Activated CD4-positive, CD25-positive, alpha-beta regulatory T cell treated with anti-CD3 and anti-CD28 coated beads, Interleukin-2, amount 50 U/mL, for 16 hours (primary cell): ENCODE data around the gene CAMK1D.
"Not testable (repeated sequence)": the region's sequence is repeated elsewhere in the genome, so short reads cannot be mapped to it uniquely, and the experiment has no call there.

ENCODE experiments used
- DNase-seq: peaks from one replicate; pipeline ENCODE4 v3.0.0-alpha.2; 2020; ENCODE audit warnings: low read depth, low spot score

CAMK1D gene

DNA sequence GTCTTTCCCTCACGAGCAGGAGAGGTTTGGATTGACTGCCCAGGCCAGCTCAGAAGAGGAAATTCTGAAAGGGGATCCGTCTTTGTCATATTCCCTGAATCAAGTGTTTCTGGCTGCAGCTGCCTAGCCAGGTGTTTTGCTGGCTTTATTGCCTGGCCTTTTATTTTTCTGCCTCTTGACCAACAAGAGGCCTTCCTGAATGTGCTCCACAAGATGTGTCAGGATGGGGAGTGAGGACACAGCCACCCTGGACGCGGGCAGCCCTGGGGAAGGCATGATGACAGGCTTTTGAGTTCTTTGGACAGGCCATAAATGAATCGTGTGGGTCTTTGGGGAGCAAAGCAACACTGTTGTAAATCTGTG is 163.6 kb downstream of the CAMK1D start:
- DNase-seq = no peak

DNA sequence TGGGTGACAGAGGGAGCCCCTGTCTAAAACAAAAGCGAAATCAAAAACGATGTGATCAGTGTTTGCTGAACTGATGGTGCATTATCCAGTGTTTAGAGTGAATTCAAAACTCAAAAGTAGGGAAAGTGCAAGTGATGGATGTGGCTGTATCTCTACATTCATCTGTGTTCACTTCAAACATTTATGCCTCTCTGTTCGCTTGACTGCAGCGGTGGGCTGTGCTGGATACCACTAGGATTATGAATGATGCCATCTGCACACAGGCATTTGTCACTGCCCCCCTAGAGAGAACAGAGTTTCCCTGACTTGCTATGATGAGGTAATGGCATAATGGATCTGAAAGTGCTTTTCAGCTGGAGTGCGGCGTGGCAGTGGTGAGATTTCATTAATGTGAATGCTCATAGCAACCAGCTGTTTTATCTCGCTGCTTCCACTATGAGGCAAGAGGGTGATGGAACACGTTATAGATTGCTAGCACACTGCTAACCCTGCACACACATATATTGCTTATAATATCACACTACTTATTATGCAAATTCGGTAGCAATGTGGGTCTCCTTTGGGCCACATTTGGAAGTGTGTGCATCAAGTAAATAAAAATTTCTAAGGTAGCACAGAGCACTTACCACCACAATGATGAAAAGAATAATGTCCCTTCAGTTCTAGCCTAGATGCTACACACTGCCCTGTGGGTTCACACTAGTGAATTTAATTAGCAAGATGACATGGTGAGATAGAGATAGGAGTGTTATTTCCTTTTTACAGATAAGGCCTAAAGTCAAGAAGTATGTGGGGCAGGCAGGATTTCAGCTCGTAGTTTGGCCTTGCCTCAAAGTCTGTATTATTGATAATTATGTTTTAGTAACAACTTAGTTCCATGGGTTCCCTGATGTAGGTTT is 164.7 kb downstream of the CAMK1D start:
- no peak for DNase-seq

DNA sequence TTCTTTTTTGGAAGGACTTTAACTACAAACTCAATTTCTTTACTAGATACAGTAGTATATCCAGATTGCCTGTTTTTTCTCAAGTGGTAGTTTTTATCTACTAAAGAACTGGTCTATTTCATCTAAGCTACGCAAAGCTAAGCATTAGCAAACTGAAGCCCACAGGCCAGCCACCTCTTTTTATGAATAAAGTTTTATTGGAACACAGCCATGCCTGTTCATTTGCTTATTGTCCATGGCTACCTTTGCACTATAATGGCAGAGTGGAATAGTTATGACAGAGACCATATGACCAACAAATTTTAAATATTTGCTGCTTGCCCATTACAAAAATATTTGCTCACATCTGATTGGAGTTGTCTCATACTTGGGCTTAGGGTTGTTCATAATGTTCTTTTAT is 168.7 kb downstream of the CAMK1D start:
- DNase-seq = no peak

DNA sequence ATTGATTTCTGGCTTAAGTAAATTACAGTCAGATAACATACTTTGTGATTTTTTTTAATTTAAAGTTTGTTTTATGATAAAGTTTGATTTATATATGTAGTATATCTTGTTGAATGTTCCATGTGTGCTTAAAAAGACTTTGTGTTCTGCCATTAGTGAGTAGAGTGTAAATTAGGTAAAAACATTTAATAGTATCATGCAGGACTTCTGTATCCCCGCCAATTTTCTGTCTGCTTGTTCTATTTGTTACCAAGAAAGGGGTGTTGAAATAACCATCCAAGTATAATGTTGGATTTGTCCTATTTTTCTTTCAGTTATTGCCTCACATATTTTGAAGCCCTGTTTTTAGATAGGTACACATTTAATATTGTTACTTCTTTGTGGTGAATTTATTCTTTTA is 172.1 kb downstream of the CAMK1D start:
- no peak for DNase-seq

DNA sequence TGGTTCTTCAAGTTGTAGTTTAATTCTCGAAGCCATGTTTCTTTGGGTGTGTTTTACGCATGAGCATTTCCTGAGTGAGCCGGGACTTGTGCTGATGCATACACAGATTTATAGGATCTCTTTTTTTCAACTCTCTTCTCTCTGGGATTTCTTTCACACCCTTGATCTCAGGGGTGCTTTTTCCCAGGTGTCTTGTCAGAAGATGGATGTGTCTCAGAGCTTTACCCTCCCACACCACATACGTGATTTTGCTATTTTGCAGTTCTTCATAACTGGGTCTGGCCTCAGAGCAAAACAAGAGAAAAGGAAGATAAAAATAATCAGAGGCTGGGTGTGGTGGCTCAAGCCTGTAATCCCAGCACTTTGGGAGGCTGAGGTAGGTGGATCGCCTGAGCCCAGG is 177.0 kb downstream of the CAMK1D start:
- DNase-seq = no peak

DNA sequence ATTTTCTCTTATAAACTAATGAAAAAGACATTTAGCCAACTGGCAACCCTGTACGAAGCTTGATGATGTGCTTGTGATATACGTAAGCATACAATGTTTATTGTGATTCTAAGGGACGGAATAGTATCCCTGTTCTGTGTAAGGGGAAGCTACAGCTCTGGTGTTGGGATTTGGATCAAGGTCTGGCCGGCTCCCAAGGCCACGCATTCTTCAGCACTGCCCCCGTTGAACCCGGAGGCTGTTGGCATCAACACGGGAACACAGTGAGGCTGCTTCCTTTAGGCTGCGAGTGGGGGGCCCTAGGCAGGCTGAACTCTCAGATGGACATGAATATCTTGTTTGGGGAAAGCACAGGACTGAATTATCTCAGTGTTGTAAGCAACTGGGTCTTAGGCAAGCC is 180.6 kb downstream of the CAMK1D start:
- no peak for DNase-seq

DNA sequence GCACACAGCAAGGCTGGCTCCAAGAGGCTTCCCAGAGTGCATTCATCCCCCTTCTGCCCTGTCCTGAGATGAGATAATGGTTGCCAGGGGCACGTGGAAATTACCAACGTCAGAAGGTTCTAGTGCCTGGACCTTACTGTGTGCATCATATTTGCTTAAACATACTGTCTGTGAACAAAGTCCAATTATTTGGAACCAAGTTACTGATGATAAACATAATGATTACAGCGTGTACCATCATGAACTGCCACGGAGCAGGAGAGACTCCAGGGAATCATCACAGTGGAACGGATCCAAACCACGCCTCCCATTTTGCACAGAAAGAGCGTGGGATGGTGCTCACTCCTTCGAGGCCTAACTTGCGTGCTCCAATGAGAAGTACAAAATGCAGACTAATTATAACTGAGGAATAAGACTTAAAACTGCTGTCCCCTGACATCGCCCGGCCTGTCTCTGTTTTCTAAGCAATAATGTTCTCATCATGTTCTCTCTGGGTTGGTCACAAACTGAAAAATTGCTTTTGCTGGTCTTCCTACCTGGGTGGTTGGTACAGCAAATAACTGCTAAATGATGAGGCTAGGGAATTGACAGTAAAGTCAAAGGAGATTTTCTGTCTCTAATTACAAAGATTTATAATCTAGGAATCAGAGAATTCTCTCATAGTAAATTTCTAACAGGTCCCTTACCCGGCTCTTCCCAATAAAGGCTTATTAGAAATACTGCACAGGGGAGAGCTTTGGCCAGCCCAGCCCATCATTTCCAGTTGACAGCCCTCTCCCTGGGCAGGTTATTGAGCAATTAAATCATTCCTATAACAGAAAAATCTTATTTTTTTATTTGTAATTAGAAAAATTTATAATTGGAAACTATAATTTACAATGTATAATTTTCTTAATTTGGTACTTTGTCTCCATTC is 182.2 kb downstream of the CAMK1D start:
- no peak for DNase-seq

DNA sequence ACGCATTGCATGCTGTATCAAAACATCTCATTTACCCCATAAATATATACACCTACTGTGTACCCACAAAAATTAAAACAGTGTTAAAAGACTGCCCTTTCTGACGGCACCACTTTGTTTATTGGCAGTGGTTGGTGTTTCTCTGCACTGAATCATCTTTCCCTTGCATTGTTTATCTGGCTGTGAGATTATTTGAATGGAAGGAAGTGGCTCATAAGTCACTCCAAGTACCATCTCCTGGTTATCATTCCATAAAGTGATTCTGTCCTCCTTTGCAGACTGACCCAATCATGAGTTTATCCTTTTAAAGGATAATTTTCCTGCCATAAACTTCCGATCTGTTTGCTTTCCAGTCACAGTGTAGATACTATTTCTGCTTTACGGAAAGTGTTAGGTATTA is 183.8 kb downstream of the CAMK1D start:
- DNase-seq = no peak

DNA sequence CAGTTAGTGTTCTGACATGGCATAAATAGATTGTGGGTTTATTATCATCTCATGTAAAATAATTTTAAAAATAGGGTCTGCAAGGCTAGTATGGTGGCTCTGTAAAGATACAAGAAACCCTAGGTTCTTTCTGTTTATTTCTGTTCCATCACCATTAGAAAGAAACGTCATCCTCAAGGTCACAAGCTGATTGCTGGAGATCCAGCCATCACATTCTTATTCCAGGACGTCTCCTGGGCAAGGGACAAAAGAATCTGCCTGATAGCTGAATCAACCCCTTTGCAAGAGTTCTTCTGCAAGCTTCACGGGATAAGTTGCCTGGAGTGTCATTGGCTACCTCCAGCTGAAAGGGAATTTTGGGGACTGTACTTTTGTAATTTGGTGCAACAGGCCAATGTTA is 184.4 kb downstream of the CAMK1D start:
- no peak for DNase-seq

DNA sequence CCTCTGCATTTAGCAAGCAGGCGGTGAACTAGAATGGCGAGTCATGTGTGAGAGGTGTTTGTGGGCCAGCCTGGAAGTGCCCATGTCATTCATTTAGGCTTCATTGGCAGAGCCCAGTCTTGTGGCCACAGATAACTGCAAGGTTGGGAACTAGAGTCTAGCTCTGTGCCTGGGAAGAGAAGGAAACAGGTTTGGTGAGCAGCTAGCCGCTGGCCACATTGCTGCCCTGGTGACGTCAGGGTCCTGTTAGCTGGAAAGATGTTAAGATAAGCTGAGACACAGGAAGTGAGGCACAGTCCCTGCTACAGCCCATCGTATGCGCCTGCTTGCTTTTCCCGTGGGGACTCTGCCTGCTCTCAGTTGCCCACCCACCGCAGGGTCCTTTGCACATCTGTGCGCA is 185.5 kb downstream of the CAMK1D start:
- no peak for DNase-seq

DNA sequence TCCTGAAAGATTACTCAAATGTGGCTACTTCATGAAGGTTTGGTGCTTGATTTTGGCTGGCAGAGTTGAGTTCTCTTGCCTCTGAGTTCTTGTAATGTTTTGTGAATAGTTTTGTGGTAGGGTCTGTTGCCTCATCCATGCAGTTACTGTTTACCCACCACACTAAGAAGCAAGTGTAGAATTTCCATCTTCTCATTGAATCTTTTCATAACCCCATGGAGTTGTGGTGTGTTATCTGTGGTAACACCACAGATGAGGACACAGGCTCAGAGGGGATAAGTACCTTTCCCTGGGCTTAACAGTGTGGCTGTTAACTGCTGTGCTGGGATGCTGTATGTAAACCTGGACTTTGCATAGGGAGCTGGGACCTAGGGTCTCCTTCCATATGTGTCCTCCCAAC is 186.3 kb downstream of the CAMK1D start:
- no peak for DNase-seq

DNA sequence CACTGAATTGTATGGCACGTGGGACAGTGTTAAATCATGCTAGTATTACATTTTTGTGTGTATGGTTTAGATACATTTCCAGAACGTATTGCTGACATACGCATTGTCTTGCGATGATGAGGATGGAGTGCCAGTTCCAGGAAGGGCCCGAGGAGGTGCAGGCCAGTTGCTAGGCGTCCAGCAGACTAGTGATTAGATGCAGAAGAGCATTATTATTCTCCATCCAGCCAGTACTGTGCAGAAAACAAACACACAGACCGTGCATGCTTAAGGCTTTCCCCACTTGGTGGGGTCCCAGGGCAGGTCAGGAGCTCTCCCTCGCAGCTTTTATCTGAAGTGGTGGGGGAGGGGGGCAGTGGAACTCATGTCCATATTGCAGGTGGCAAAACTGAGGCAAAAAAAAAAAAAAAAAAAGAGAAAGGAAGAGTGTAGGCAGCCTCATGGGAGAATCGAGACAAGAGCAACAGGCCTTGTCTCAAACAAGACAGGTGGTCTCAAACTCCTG is 189.2 kb downstream of the CAMK1D start:
- DNase-seq = no peak

DNA sequence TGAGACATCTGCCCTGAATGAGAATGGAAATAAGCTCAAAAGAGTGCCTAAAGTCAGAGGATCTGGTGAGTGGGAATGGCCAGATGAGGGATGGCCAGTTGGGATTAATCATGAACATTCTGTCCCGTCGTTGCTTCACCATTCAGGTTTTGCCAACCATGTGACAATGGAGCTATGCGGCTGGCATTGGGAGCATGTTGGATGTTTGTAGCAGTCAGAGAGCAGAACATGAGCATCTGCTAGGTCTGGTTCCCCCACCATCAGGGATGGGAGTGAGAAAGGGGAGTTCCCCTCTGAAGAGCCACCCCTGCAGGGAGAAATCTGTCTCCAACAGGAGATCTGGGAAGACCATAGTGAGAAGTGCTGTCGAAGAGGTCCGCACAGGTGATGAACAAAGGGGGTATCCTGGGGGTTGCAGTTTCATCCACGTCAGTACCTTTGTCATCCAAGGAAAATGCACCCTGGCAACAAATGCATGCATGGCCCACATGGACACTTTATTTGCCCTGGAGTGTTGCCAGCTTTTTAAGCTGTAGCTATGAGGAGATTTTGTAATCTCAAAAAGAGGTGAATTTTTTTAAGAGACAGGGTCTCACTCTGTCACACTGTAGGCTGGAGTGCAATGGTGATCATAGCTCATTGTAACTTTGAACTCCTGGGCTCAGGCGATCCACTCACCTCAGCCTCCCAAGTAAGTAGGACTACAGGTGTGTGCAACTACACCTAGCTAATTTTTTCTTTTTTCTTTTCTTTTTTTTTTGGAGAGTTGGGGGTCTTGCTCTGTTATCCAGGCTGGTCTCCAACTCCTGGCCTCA is 190.2 kb downstream of the CAMK1D start:
- no peak for DNase-seq

DNA sequence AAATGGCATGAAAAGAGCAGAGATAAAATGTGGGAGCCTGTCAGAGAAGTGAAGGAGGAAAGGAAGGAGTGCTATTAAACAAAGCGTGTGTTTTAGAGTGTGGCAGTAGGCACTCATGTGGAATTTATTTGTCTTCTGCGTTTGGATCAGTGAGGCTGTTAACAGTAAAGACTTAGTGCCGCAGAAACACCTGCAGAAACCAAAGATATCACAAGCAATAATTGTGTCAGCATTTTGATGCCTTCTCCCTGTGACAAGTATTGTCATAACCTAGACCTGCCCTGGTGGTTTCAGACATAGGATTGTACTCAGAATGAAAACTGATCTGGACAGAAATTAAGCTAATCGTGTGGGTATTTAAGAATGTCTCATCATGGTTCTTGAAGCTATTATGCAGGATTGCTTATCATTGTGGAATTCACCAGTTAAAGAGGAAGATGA is 191.0 kb downstream of the CAMK1D start:
- no peak for DNase-seq

DNA sequence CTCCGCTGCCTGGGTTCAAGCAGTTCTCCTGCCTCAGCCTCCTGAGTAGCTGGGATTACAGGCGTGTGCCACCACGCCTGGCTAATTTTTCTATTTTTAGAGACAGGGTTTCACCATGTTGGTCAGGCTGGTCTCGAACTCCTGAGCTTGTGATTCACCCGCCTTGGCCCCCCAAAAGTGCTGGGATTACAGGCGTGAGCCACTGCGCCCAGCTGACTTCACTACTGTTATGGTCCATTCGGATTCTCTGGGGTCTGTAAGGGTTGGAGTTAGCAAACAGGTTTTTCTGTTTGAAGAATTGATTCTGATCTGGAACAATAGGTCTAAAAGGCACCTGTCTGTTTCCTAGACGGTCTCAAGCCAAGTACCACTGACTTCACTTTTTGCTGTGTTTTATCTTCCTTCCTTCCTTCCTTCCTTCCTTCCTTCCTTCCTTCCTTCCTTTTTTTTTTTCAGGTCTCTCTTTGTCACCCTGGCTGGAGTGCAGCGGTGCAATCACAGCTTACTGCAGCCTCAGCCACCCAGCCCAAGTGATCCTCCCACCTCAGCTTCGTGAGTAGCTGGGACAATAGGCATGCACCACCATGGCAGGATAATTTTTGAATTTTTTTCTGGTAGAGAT is 192.2 kb downstream of the CAMK1D start:
- DNase-seq = no peak

DNA sequence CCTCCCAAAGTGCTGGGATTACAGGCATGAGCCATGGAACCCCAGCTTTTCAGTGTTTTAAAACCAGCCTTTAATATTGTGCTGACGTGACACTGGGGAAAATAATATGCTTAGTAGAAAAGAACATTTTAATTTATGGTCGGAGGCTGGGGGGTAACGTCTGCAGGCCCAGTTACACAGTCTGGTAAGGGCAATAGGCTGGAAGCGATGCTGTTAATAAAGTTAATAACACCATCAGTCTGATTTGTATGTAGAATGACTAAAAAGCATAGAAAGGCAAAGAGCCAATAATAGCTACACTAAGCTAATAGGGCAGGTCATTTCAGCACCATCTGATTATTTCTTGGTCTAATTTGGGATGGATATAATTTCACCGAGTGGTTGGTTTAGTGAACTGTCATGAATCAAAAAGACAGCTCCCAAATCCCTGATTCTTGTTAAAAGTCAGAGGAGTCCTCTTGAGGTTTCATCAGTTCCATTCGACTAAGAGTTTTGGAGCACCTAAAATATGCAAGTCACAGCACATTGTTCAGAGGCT is 192.9 kb downstream of the CAMK1D start:
- DNase-seq = no peak

DNA sequence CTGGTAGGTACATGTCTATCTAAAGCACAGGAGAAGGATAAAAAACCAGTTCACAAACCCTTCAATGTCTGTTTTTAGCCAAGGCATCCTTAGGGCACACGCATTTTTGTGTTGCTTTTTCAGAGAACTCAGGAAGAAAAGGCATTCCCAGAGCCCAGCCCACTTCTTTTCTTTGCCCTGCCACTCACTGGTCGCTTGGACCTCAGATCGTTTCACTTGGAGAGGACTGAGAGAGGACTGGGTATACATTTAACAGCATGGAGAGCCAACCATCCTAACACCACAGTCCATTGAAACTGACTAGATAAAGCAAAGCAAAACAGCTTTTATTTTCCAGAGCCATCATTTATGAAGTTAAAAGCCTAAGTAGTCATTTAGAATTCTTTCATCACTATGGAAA is 194.2 kb downstream of the CAMK1D start:
- no peak for DNase-seq

DNA sequence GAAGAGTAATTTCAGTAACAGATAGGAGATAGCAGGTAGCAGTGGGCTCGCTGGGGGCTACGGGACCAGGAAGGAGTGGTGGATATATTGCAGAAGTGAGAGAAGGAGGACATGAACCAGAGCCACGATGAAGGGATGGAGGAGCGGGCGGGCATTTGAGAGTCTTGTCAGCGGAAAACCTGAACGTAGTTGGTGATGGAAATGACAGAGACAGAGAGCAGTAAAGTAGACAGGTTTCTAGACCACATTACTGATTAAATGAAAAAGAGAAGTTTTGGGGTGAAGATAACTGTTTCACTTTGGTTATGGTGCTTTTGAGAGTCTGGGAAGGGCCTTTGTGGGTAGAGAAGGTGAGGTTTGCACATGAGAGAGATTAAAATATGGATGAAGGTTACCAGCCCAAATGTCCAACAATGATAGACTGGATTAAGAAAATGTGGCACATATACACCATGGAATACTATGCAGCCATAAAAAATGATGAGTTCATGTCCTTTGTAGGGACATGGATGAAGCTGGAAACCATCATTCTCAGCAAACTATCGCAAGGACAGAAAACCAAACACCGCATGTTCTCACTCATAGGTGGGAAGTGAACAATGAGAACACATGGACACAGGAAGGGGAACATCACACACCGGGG is 196.9 kb downstream of the CAMK1D start:
- DNase-seq = not testable (repeated sequence)

DNA sequence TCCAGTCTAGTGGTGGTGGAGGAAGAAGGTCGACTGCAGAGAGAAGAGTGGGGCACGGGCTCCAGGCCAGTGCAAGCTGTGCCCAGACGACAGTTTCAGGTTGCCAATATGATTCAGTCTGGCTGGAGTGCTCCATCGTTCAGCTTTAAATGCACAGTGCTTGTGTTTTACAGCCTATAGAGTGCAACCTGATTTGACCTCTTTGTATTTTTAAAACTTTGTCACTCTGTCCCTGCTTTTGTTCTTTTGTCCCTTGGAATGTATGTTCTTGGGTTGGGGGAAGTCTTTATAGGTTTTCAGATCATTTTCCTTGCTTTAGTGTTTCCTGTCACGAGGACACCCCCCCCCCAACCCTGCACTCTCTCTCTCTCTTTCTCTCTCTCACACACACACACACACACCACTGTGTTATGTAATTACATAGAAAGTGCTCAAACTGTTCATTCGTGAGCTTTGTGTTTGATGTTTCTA is 198.0 kb downstream of the CAMK1D start:
- DNase-seq = no peak

DNA sequence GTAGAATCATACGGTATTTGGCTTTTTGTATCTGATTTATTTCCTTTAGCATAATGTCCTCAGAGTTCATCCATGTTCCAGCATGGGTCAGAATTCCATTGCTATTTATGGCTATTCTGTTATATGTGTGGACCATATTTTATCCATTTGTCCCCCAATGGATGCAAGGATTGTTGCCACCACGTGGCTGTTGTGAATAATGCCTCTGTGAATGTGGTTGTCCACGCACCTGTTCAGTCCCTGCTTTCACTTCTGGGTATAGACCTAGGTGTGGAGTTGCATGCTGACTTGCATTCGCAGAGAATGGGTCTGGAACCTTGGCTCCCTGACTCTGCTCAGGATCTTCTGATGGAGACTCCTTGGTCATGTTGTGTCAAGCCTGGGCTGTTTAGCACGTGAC is 199.9 kb downstream of the CAMK1D start:
- DNase-seq = no peak
